SK-N-SH (cell line): ENCODE results near the gene MUC5AC.
"Not testable (repeated sequence)": the region's sequence is repeated elsewhere in the genome, so short reads cannot be mapped to it uniquely, and the experiment has no call there.

Experiments
- CTCF ChIP-seq: fragments of 200-600 bp; sonication (generic); IDR thresholded peaks from 2 replicates; pipeline ENCODE4 v1.6.1; 2017; ENCODE audit warnings: antibody characterized with exemption, mild to moderate bottlenecking, moderate library complexity
- ELF1 ChIP-seq: IDR thresholded peaks from 2 replicates; pipeline ENCODE4 v1.4.0; 2012
- EP300 ChIP-seq, 2 experiments: IDR thresholded peaks; 2 replicates each; pipeline versions ENCODE4 v1.4.0 to v1.6.1; 2012; ENCODE audit warnings: borderline replicate concordance in 1 of 2, low read depth in 1 of 2, low read length in 1 of 2
- EZH2phosphoT487 ChIP-seq: fragments of 200-600 bp; sonication (generic); IDR thresholded peaks from 2 replicates; pipeline ENCODE4 v1.6.1; 2017; ENCODE audit warnings: low read depth, mixed run types, mild to moderate bottlenecking, antibody characterized with exemption, moderate library complexity, borderline replicate concordance
- JUND ChIP-seq: IDR thresholded peaks from 2 replicates; pipeline ENCODE4 v1.4.0; 2012
- MAX ChIP-seq: IDR thresholded peaks from 2 replicates; pipeline ENCODE4 v1.4.0; 2012; ENCODE audit warnings: low read depth
- MXI1 ChIP-seq: IDR thresholded peaks from 2 replicates; pipeline ENCODE4 v1.6.1; 2012; ENCODE audit warnings: mild to moderate bottlenecking, low read depth, low read length, improper control_type of control experiment
- NRF1 ChIP-seq: IDR thresholded peaks from 2 replicates; pipeline ENCODE4 v1.6.1; 2012; ENCODE audit warnings: low read depth, mild to moderate bottlenecking, low read length
- POLR2AphosphoS5 ChIP-seq: IDR thresholded peaks from 2 replicates; pipeline ENCODE4 v1.6.1; 2012; ENCODE audit warnings: low read depth, low read length
- RAD21 ChIP-seq: IDR thresholded peaks from 2 replicates; pipeline ENCODE4 v1.6.1; 2012; ENCODE audit warnings: mild to moderate bottlenecking, low read length
- SIN3A ChIP-seq: IDR thresholded peaks from 2 replicates; pipeline ENCODE4 v1.6.1; 2012; ENCODE audit warnings: low read depth, mild to moderate bottlenecking, low read length, moderate library complexity, borderline replicate concordance
- TAF1 ChIP-seq: IDR thresholded peaks from 2 replicates; pipeline ENCODE4 v1.6.1; 2012; ENCODE audit warnings: low read depth, mild to moderate bottlenecking, low read length, moderate library complexity, borderline replicate concordance
- YY1 ChIP-seq: IDR thresholded peaks from 2 replicates; pipeline ENCODE4 v1.4.0; 2012; ENCODE audit warnings: low read depth, mild to moderate bottlenecking
- ZBTB33 ChIP-seq: IDR thresholded peaks from 2 replicates; pipeline ENCODE4 v1.4.0; 2012; ENCODE audit warnings: low read depth, borderline replicate concordance

- not testable (repeated sequence) for TF ChIP-seq NRF1; EZH2phosphoT487; EP300 (IDR thresholded peaks at IDR 0.05; ENCODE audit: borderline replicate concordance in 1 of 2, low read depth in 1 of 2, low read length in 1 of 2); CTCF; TAF1; ELF1; YY1; POLR2AphosphoS5; SIN3A; JUND; RAD21; MXI1; ZBTB33; MAX
These were observed 42.5 kb upstream of the MUC5AC start for GRCh38 chr11:1115292-1115691.
